SIG-M5 treated with dmso at 0.1 percent for 504 hours (cell line): ENCODE measurements around the gene LNP1.
"Not testable (repeated sequence)": the region's sequence is repeated elsewhere in the genome, so short reads cannot be mapped to it uniquely, and the experiment has no call there.

Experiments used
- DNase-seq: peaks from one replicate; lab custom pipeline; 2025; ENCODE audit not compliant: unreplicated experiment; lab: John Stamatoyannopoulos, UW

LNP1 gene

DNA sequence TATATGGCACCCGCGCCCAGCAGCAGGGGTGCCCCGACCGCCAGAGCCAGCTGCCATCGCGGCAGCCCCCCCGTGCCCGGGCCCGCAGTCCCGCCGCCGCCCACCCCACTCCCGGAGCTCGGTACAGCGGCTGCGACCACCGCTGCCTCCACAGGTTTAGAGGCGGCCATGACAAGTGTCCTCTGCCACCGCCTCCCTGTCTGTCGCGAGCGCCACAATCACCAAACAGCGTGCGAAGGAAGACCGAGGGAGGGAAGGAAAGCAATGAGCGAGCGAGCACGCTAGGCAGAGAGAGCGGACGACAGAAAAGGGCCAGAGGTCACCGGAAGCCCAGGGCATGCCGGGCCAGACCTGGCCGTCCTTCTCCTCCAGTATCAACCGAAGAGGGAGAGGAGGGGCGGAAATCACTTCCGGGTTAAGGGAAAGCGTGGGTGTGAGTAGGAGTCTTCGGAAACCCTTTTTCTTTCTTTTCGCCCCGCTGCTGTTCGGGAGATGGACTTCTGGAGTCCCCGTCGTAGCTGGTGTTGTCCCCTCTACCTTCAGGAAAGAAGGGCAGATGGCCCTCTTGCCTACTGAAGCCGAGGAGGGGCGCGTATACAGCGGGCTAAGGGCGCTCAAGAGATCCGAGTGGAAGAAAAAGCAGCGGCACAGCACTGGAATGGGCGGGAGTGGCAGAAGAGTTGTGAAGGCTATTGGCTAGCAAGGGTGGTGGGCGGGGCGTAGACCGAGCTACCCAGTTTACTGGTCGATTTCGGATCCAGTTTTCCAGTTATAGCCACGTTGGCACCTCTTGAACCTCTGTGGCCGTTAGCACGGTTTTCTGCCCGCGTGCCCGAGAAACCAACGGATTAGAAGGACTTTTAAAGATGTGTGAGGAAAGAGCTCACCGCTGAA lies at the start of gene LNP1, which contains the start of gene TOMM70:
TSS of gene LNP1 (plus strand) at position 760 of the 894 bp plus-strand sequence. CDS start 28,191 bp downstream, outside the sequence.
TSS of gene TOMM70 (minus strand) at position 310 of the 894 bp plus-strand sequence. CDS start at position 170, 140 bp downstream.
- DNase-seq = peak; percentile 98

DNA sequence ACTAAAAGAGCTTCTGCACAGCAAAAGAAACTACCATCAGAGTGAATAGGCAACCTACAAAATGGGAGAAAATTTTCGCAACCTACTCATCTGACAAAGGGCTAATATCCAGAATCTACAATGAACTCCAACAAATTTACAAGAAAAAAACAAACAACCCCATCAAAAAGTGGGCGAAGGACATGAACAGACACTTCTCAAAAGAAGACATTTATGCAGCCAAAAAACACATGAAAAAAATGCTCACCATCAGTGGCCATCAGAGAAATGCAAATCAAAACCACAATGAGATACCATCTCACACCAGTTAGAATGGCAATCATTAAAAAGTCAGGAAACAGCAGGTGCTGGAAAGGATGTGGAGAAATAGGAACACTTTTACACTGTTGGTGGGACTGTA lies 49.6 kb upstream of the LNP1 start:
- not testable (repeated sequence) for DNase-seq

DNA sequence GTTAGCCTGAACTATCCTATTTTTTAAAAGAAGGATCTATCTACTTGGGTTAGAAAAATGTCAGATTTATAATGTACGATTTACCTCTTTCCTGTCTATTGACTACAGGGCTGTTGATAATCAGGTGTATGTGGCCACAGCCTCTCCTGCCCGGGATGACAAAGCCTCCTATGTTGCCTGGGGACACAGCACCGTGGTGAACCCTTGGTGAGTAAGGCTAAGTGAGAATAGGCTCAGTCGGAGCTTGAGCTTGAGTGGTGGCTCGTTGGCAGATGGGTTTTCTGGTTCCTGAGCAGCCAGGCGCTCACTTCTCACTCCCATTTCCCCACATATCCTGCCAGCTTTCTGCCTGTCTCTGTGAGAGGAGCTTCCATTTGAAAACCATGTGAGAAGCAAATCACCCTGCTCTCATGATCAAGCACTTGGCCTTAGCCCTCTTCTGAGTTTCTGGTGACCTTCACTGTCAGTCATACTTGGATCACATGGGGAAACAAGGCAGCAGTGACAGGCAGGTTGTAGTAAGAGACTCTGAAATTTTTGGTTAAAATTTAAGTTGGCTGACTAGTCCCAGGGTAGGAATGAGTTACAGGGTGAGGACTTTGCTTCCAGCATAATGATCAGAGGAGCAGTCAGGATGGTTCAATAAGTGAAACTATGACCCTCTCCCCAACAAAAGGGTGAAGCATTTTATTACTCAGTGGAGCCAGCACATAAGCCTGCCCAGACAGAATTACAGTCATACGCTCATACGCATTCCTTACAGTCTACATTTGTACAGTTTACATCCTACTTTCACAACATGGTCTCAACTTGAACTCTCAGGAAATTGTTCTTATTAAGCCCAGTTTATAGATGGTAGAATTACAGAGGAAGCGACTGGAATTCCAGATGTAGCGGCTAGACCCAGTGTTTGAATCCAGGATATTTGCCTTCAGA lies 48.8 kb upstream of the LNP1 start:
- DNase-seq = no peak

DNA sequence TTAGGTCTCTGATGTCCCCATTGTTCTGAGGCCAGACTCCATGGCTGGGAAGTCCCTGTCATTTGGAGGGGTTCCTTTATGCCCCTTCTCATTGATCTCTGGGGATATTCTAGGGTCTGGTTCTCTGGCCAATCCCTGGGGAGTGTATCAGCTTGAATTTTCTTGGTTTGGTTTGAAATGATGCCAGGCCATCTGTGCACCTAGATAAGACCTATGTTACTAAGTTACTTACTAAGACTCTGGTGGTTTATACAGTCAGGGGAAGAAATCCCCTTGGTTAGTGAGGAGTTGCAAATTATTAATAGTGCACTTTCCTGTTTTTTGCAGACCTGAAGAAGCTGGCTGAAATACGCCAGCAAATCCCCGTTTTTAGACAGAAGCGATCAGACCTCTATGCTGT lies 46.5 kb upstream of the LNP1 start:
- no peak for DNase-seq

GRCh38 chr3:100358413-100358812 lies 42.9 kb upstream of the LNP1 start:
- no peak for DNase-seq

- DNase-seq = no peak
Observed at GRCh38 chr3:100359035-100359434, 42.3 kb upstream of the LNP1 start.

DNA sequence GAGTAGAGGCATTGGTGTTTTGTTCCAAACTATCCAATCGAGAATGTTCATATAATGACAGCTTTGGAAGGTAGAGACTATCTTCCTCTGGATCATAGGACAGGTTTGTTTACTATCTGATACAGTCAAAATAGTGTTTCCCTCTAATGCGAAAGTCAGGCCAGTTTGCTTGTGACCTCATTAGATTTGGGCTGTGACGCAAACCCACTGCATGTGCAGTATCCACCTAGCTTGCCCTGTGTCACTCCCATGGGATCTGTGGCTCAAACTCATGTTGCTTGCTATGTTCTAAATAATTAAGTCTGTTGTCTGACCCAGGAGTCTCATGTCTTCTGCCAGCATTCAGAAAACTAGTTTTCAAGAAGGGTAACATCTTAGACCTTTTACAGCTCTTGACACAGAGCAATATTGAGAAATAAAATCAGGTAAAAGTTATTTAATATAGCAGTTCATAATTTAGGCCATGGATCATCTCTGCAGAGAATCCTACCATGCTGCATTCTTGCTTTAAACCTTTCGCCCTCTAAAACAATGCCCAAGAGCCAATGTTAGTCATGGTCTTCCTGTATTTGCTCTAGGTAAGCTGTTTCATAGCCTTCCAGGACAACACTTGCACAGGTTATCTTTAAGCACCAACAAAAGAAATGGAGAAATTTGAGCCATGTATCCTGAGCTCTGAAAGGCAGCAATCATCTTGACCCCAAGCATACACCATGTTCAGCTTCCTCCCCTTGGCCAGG lies 40.4 kb upstream of the LNP1 start:
- DNase-seq = peak; percentile 23

DNA sequence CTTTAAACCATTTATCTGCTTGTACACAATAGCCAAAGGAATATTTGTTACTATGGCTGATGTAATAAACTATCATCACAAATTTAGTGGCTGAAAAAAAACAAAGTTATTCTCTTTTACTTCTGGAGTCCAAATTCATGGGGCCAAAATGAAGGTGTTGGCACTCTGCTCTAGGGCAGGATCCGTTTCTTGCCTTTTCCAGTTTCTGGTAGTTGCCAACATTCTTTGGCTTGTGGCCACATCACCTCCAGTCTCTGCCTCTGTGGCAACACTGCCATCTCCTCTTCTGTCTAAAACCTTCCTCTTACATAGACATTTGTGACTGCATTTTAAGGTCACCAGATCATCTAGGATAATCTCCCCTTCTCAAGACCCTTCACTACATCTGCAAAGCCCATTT lies 39.4 kb upstream of the LNP1 start:
- no peak for DNase-seq

- DNase-seq = no peak
Observed at GRCh38 chr3:100364421-100364820, 36.9 kb upstream of the LNP1 start.

- DNase-seq = no peak
Observed at GRCh38 chr3:100366424-100366823, 34.9 kb upstream of the LNP1 start.

DNA sequence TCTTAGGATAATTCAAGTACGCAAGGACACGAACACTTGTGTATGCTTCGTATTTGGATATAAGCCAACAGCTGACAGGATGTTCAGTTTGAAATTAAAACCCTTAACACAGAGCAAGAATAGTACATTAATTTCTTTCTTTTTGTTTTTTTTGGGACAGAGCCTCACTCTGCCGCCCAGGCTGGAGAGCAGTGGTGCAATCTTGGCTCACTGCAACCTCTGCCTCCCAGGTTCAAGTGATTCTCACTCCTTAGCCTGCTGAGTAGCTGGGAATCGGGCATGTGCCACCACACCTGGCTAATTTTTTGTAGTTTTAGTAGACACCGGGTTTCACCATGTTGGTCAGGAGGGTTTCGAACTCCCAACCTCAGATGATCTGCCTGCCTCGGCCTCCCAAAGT lies 32.9 kb upstream of the LNP1 start:
- no peak for DNase-seq

GRCh38 chr3:100370756-100371155 lies 30.6 kb upstream of the LNP1 start:
- no peak for DNase-seq

- DNase-seq = no peak
Observed at GRCh38 chr3:100374521-100374920, 26.8 kb upstream of the LNP1 start.

- DNase-seq = no peak
Observed at GRCh38 chr3:100376301-100376700, 25.0 kb upstream of the LNP1 start.

GRCh38 chr3:100384733-100385525 lies 16.4 kb upstream of the LNP1 start:
- no peak for DNase-seq

DNA sequence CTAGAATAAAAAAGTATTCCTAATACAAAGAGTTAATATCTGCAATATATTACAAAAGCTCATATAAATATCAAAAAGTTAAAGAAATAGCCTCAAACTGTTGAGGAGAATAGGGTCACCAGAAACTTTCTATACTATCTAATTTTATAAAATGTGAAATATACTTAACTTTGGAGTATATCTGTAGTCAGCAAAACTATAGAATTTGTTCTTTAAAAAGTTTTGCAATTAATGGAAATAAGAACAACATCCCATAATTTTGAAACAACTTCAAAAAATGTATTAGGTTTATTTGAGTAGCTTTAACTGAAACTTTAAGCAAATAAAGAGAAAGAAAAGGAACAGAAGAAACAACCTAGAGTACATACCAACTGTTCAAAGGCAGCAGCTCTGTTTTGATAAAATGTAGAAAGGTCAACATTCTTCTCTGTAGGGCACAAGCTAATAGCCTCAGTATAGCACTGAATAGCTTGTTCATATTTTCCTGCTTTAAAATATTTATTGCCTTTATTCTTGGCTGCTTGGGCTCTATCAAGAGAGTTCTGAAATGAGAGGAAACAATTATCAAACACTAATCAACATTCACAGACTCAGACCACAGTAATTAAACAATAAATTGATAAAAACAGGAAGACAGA lies 14.8 kb upstream of the LNP1 start:
- no peak for DNase-seq

DNA sequence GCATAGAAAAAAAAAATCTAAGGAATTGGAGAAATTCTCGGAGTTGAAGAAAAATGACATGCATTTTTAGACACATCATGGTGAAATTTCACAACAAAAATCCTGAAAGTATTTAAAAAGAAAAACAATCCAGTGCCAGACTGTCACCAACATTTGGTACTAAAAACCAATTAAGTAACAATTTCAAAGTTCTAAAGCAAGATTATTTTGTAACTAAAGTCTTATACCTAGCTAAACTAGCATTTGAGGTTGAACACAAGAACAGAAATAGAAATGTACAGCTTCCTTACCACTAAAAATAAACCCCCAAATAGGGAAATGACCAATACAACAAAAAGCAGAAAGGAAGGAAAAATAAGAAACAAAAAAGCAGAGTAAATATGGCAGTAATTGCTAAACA lies 12.3 kb upstream of the LNP1 start:
- DNase-seq = peak; percentile 38

GRCh38 chr3:100395679-100396431 lies 5.5 kb upstream of the LNP1 start:
- DNase-seq = no peak

GRCh38 chr3:100396967-100397366 lies 4.4 kb upstream of the LNP1 start:
- no peak for DNase-seq
